MCF 10A (cell line): ENCODE results near the gene DMRT3. TPM values are rescaled to one million over a fixed set of nuclear protein-coding genes. Genes with fewer than 3 reads are reported as not detected.

Experiments used
- BruUV-seq: library from RNA; stranded (reverse); fragments of 400-500 nt; replicated peaks from 2 replicates; lab custom pipeline; 2021; lab: Mats Ljungman, UMichigan
- CTCF ChIA-PET: fragments of 300-600 bp; sonication (Branson Sonifier 250); formaldehyde crosslinking; extraction: SDS; loops from one replicate; lab custom pipeline; 2021; ENCODE audit warnings: antibody characterized with exemption, inconsistent platforms; lab: Yijun Ruan, JAX
- POLR2A ChIA-PET: fragments of 300-600, 350-650 bp; sonication (Branson Sonifier 250); formaldehyde crosslinking; extraction: SDS; loops from one replicate; lab custom pipeline; 2020; ENCODE audit warnings: antibody characterized with exemption, inconsistent platforms; lab: Yijun Ruan, JAX
- DNase-seq: peaks from one replicate; pipeline ENCODE4 v3.0.0-alpha.2; 2018; ENCODE audit not compliant: unreplicated experiment
- H3K27ac Mint-ChIP-seq: one replicate; pipeline ENCODE4 v1.8.0; 2022; ENCODE audit warnings: mild to moderate bottlenecking, low read depth, mixed read lengths; ENCODE audit not compliant: unreplicated experiment
- H3K27me3 Mint-ChIP-seq: one replicate; pipeline ENCODE4 v1.8.0; 2022; ENCODE audit warnings: mixed read lengths; ENCODE audit not compliant: insufficient read depth, unreplicated experiment
- H3K36me3 Mint-ChIP-seq: one replicate; pipeline ENCODE4 v1.8.0; 2022; ENCODE audit warnings: mild to moderate bottlenecking, moderate library complexity, mixed read lengths; ENCODE audit not compliant: insufficient read depth, unreplicated experiment
- H3K4me1 Mint-ChIP-seq: one replicate; pipeline ENCODE4 v1.8.0; 2022; ENCODE audit warnings: mixed read lengths; ENCODE audit not compliant: insufficient read depth, unreplicated experiment
- H3K4me3 Mint-ChIP-seq: one replicate; pipeline ENCODE4 v1.8.0; 2022; ENCODE audit warnings: mild to moderate bottlenecking, moderate library complexity, mixed read lengths; ENCODE audit not compliant: unreplicated experiment
- H3K9me3 Mint-ChIP-seq: one replicate; pipeline ENCODE4 v1.8.0; 2022; ENCODE audit warnings: mixed read lengths; ENCODE audit not compliant: unreplicated experiment
- intact Hi-C: fragments of 100-400 bp; cut with micrococcal nuclease; formaldehyde crosslinking; loops from 2 replicates; pipeline ENCODE4 v1.14.1; 2022
- total RNA-seq: library from RNA; stranded (reverse); gene quantifications from 2 replicates; pipeline ENCODE4 v1.2.3, GENCODE V29; 2022
- TF ChIP-seq, protein P1 (sequence below): fragments of 200-600 bp; IDR thresholded peaks from one replicate; pipeline ENCODE4 v1.8.0; 2022; ENCODE audit warnings: antibody characterized with exemption, mild to moderate bottlenecking; ENCODE audit not compliant: unreplicated experiment

DMRT3 gene
- total RNA-seq, 1 experiment from 2014 or later, result not detected

- TF ChIP-seq, protein P1, sequence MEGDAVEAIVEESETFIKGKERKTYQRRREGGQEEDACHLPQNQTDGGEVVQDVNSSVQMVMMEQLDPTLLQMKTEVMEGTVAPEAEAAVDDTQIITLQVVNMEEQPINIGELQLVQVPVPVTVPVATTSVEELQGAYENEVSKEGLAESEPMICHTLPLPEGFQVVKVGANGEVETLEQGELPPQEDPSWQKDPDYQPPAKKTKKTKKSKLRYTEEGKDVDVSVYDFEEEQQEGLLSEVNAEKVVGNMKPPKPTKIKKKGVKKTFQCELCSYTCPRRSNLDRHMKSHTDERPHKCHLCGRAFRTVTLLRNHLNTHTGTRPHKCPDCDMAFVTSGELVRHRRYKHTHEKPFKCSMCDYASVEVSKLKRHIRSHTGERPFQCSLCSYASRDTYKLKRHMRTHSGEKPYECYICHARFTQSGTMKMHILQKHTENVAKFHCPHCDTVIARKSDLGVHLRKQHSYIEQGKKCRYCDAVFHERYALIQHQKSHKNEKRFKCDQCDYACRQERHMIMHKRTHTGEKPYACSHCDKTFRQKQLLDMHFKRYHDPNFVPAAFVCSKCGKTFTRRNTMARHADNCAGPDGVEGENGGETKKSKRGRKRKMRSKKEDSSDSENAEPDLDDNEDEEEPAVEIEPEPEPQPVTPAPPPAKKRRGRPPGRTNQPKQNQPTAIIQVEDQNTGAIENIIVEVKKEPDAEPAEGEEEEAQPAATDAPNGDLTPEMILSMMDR, result no peak
- no peak overlapping the region for H3K4me3 Mint-ChIP-seq
- H3K4me1 Mint-ChIP-seq, result no peaks in the 10 kb centered on the region
- no peaks in the 10 kb centered on the region for H3K9me3 Mint-ChIP-seq
- no TSS peak for BruUV-seq
- H3K27ac Mint-ChIP-seq, result no peak overlapping the region
- intact Hi-C loops, result no loop called here
- no peaks in the 10 kb centered on the region for H3K36me3 Mint-ChIP-seq
- peaks cover 17% of the 10 kb centered on the region for H3K27me3 Mint-ChIP-seq
- ChIA-PET CTCF (interaction anchor here (1.1 kb wide), 1 partner anchor 34 kb away, joined by 5 read pairs; no protein-coding TSS in a partner anchor), POLR2A (no interaction called here)
- DNase-seq, result no peak
Observed at GRCh38 chr9:970151-970996, 6.1 kb upstream of the DMRT3 start.

DNA sequence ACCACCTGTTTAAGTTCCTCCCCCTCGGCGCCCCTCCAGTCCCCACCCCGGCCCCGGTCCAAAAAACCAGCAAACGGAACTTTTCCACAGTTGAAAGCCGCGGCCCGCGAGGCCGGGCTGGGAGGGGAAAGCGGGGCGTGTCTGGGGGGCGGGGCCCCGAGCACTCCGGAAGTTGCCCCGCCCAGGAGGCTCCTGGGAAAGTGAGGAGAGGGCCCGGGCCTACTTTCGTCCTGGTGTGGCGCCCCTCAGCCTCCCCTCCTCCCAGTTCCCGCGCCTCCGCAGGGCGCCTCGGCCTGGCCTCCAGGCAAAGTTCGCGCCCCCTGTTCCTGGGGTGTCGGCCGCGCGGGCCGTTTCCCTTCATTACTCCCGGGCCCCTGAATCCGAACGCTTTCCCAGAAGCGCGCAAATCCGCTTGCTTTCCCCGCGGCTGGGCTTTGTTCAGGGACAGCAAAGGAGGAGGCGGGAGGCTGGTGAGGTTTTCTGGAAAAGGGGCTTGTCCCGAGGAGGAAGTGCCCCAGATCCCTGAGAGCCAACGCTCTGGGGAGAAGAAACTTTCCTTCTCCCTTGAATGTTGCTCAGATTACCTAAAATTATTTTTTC, 4.5 kb upstream of the DMRT3 start:
- Mint-ChIP-seq H3K36me3 (no peaks in the 10 kb centered on the region), H3K4me1 (no peaks in the 10 kb centered on the region), H3K27ac (no peak overlapping the region), H3K27me3 (peaks cover 28% of the 10 kb centered on the region), H3K4me3 (peak overlapping the region; percentile 10), H3K9me3 (no peaks in the 10 kb centered on the region)
- TF ChIP-seq, protein P1, result no peak
- no peak for DNase-seq
- ChIA-PET CTCF (interaction anchor here (1.3 kb wide), 1 partner anchor 26 kb away, joined by 3 read pairs; no protein-coding TSS in a partner anchor), POLR2A (no interaction called here)
- no TSS peak for BruUV-seq
- intact Hi-C loops, result no loop called here

DNA sequence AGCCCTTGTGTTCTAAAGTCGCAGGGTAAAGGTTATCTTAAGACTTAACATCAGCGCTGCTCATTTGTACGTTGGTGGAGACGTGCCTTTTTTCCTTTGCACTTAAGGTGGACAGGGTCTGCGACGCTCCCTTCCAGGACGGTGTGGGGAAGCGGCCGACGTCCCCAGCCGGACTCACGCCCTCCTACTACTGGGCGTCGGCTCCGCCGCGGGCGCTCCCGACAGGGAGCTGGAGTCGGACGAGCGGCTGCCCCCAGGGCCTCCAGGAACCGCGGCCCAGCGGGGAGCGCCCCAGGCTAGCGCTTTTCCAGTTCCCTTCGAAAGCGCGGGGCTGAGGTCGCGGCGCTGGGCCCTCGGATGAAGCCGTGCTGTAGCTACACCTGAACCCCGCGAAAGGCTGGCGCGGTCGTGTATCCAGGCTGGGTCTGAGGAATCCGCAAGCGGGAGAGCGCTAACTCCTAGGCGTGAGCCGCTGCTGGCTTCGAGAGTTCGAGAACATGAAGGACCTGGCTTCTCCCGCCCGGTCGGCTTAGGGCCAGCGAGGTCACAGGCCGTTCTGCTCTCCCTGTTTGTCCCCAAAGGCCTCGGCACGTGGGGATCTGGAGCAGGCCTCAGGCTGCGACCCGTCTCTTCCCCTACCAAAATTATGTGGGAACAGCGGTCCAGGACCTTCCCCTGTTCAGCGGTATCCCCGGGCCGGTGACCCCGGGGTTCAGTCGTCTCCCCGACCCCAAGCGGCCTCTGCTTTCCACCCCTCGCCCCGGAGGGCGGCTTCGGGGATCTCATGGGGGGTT, 3.8 kb upstream of the DMRT3 start:
- no peak for DNase-seq
- no peak overlapping the region for H3K4me3 Mint-ChIP-seq
- H3K4me1 Mint-ChIP-seq, result no peaks in the 10 kb centered on the region
- peaks cover 28% of the 10 kb centered on the region for H3K27me3 Mint-ChIP-seq
- BruUV-seq, result no TSS peak
- ChIA-PET POLR2A (no interaction called here), CTCF (interaction anchor here (1.3 kb wide), 1 partner anchor 25 kb away, joined by 3 read pairs; no protein-coding TSS in a partner anchor)
- intact Hi-C loops, result no loop called here
- H3K36me3 Mint-ChIP-seq, result no peaks in the 10 kb centered on the region
- no peak overlapping the region for H3K27ac Mint-ChIP-seq
- H3K9me3 Mint-ChIP-seq, result no peaks in the 10 kb centered on the region
- TF ChIP-seq, protein P1, result no peak
